Vagina (tissue), 2 donors: ENCODE results near the gene TMEM183A.

Experiments
- CTCF ChIP-seq, 3 experiments: fragments of 450-650 bp in 2 of 3; fragments of 200-600 bp in 1 of 3; sonication (generic) in 1 of 3; IDR thresholded peaks; one replicate each; pipeline ENCODE4 v1.5.1; 2017 to 2019; ENCODE audit warnings: antibody characterized with exemption in 3 of 3, mild to moderate bottlenecking in 2 of 3, moderate library complexity in 2 of 3
- POLR2A ChIP-seq, 2 donors: fragments of 450-650 bp; IDR thresholded peaks; one replicate each; pipeline ENCODE4 v1.6.1; 2017; ENCODE audit warnings: antibody characterized with exemption in 2 of 2, mild to moderate bottlenecking in 2 of 2, moderate library complexity in 2 of 2
- POLR2AphosphoS5 ChIP-seq, 2 donors: sonication (generic); formaldehyde crosslinking; IDR thresholded peaks; one replicate each; pipeline ENCODE4 v1.9.0; 2017; ENCODE audit warnings: antibody characterized with exemption in 2 of 2, mild to moderate bottlenecking in 2 of 2, low read depth in 1 of 2; ENCODE audit not compliant: insufficient read depth in 1 of 2

GRCh38 chr1:203017692-203018091 is 10.5 kb downstream of the TMEM183A start:
- no peak for TF ChIP-seq POLR2A (IDR thresholded peaks at IDR 0.05)
- no peak for TF ChIP-seq POLR2AphosphoS5 (IDR thresholded peaks at IDR 0.05; ENCODE audit: insufficient read depth in 1 of 2, low read depth in 1 of 2)
- TF ChIP-seq CTCF (IDR thresholded peaks at IDR 0.05), result no peak
